SU-DHL-6 (cell line): ENCODE results near the gene TRIP6.

Source experiments
- CTCF ChIP-seq: fragments of 200-600 bp; sonication (generic); IDR thresholded peaks from one replicate; pipeline ENCODE4 v1.5.1; 2017; ENCODE audit warnings: antibody characterized with exemption, mild to moderate bottlenecking, low read length, moderate library complexity; ENCODE audit not compliant: insufficient read depth, poor library complexity, severe bottlenecking
- EZH2phosphoT487 ChIP-seq: fragments of 200-600 bp; sonication (generic), shearing (Covaris generic); conservative IDR thresholded peaks from 2 replicates; pipeline ENCODE4 v1.6.1; 2018; ENCODE audit warnings: mild to moderate bottlenecking, antibody characterized with exemption, low read length, moderate library complexity, mixed read lengths

- TF ChIP-seq CTCF, result no peak
- TF ChIP-seq EZH2phosphoT487, result no peak
Observed at GRCh38 chr7:100824499-100825214, 42.5 kb upstream of the TRIP6 start.
